ENCODE measurements around the gene SIRT2.

- no peak for TF ChIP-seq CTCF (IDR thresholded peaks at IDR 0.05)
- no peak for TF ChIP-seq POLR2A (IDR thresholded peaks at IDR 0.05)
Measured at GRCh38 chr19:38911388-38912001, 12.1 kb upstream of the SIRT2 start.
